ENCODE results near the gene PNN. TPM values are rescaled to one million over a fixed set of nuclear protein-coding genes. Genes with fewer than 3 reads are reported as not detected.

The PNN gene
- total and polyA plus RNA-seq, 2 donors (not counting 3 experiments of a cell fraction or from before 2014, with no cell fraction given) = 27.3 to 79.4 TPM

DNA sequence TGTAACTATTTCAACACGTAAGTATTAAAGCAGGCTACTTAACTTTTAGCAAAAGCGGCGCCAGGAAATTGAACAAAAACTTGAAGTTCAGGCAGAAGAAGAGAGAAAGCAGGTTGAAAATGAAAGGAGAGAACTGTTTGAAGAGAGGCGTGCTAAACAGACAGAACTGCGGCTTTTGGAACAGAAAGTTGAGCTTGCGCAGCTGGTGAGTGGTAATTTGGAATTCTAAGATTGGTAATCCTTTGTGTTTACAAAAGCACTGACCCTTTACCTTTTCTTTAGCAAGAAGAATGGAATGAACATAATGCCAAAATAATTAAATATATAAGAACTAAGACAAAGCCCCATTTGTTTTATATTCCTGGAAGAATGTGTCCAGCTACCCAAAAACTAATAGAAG lies 4.0 kb downstream of the PNN start:
- Histone ChIP-seq H3K4me3 (replicated peaks in 1 of 3; ENCODE audit: insufficient read depth in 1 of 3, low read depth in 1 of 3, low read length in 3 of 3) (no peak overlapping the region), H3K27me3 (ENCODE audit: control insufficient read depth in 2 of 2, insufficient read depth in 2 of 2, low read length in 2 of 2) (no peaks in the 10 kb centered on the region), H3K9me3 (replicated peaks; ENCODE audit: control insufficient read depth, insufficient read depth, low read length) (no peaks in the 10 kb centered on the region), H3K9ac (replicated peaks; ENCODE audit: extremely low read depth, insufficient read depth, low read length) (no peak overlapping the region), H3K9me1 (replicated peaks; ENCODE audit: control insufficient read depth, extremely low read depth, insufficient read depth, low read length) (no peaks in the 10 kb centered on the region), H3K4me1 (ENCODE audit: control insufficient read depth, extremely low read depth, insufficient read depth, low read length) (peaks cover 54% of the 10 kb centered on the region), H3K27ac (ENCODE audit: insufficient read depth, low read depth, low read length) (no peak overlapping the region), H3K4me2 (ENCODE audit: insufficient read depth, low read length) (no peak overlapping the region), H3K36me3 (ENCODE audit: control insufficient read depth in 2 of 2, extremely low read depth in 1 of 2, insufficient read depth in 2 of 2, low read length in 2 of 2) (peaks cover 29 to 62% of the 10 kb centered on the region in 2 experiments), H3K79me2 (ENCODE audit: control insufficient read depth, insufficient read depth, low read length) (peaks cover 51% of the 10 kb centered on the region), H4K20me1 (replicated peaks; ENCODE audit: control insufficient read depth, extremely low read depth, insufficient read depth, low read length) (no peaks in the 10 kb centered on the region), H2AFZ (ENCODE audit: low read depth, low read length) (no peak overlapping the region)
- TF ChIP-seq MYC (IDR thresholded peaks at IDR 0.05; ENCODE audit: low read depth, low read length) = no peak
- no peak for TF ChIP-seq FOS (IDR thresholded peaks at IDR 0.05; ENCODE audit: borderline replicate concordance, insufficient read depth, low read length)
- TF ChIP-seq JUN (IDR thresholded peaks at IDR 0.05; ENCODE audit: borderline replicate concordance, insufficient read depth, insufficient read length, low read depth) = no peak
- no peak for TF ChIP-seq POLR2A (IDR thresholded peaks at IDR 0.05; ENCODE audit: low read depth, low read length)
- no peak for TF ChIP-seq POLR2AphosphoS5 (IDR thresholded peaks at IDR 0.05; ENCODE audit: insufficient read depth, low read depth, low read length)
- TF ChIP-seq, protein P1, sequence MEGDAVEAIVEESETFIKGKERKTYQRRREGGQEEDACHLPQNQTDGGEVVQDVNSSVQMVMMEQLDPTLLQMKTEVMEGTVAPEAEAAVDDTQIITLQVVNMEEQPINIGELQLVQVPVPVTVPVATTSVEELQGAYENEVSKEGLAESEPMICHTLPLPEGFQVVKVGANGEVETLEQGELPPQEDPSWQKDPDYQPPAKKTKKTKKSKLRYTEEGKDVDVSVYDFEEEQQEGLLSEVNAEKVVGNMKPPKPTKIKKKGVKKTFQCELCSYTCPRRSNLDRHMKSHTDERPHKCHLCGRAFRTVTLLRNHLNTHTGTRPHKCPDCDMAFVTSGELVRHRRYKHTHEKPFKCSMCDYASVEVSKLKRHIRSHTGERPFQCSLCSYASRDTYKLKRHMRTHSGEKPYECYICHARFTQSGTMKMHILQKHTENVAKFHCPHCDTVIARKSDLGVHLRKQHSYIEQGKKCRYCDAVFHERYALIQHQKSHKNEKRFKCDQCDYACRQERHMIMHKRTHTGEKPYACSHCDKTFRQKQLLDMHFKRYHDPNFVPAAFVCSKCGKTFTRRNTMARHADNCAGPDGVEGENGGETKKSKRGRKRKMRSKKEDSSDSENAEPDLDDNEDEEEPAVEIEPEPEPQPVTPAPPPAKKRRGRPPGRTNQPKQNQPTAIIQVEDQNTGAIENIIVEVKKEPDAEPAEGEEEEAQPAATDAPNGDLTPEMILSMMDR (IDR thresholded peaks at IDR 0.05; ENCODE audit: extremely low read depth in 1 of 2, insufficient read depth in 1 of 2, low read depth in 1 of 2, low read length in 2 of 2) = no peak
- TF ChIP-seq, protein P2, sequence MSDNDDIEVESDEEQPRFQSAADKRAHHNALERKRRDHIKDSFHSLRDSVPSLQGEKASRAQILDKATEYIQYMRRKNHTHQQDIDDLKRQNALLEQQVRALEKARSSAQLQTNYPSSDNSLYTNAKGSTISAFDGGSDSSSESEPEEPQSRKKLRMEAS (IDR thresholded peaks at IDR 0.05; ENCODE audit: insufficient read depth, insufficient read length) = no peak
- no peak for TF ChIP-seq GATA2 (IDR thresholded peaks at IDR 0.05; ENCODE audit: insufficient read depth, insufficient read length, low read depth, low read length)
- TF ChIP-seq EZH2 (IDR thresholded peaks at IDR 0.05; ENCODE audit: borderline replicate concordance, low read depth, low read length, severe bottlenecking) = no peak
- POLR2A ChIA-PET = interaction anchor here (1.3 to 1.8 kb wide), 2 partner anchors 9 to 40 kb away, joined by 3 to 7 read pairs; partner anchors contain the start of gene TRAPPC6B
- no TSS peak for BruUV-seq (replicated peaks)
- intact Hi-C loops (cut with micrococcal nuclease) = no loop called here
- dilution Hi-C loops (cut with MboI; ENCODE audit: extremely low pct_ligation_motif_present, low sequenced_read_pairs) = no loop called here
- FAIRE-seq = no peak
- no peak for DNase-seq (ENCODE audit: low read depth, low spot score)
- CTCF ChIA-PET = no interaction called here
